GM23338 (cell line): ENCODE measurements around the gene ZZZ3. TPM values are rescaled to one million over a fixed set of nuclear protein-coding genes. Genes with fewer than 3 reads are reported as not detected.

Experiments
- ATAC-seq: fragments of 200-7000 bp; cut with Tn5 transposase; 3 replicates; pipeline ENCODE4 v1.9.1; 2020
- DNase-seq: peaks from one replicate; pipeline ENCODE4 v3.0.0-alpha.2; 2015; ENCODE audit warnings: low spot score
- H2AFZ ChIP-seq: fragments of 200-600 bp; sonication (generic); 2 replicates; pipeline ENCODE4 v1.8.0; 2016; ENCODE audit warnings: antibody characterized with exemption, mild to moderate bottlenecking, moderate library complexity
- H3F3A ChIP-seq: fragments of 200-600 bp; sonication (generic); replicated peaks from 2 replicates; pipeline ENCODE4 v1.8.0; 2017; ENCODE audit warnings: antibody characterized with exemption, mixed run types, low read depth
- H3K27ac ChIP-seq: fragments of 200-600 bp; sonication (generic); 2 replicates; pipeline ENCODE4 v1.6.1; 2016; ENCODE audit warnings: low read depth
- H3K27me3 ChIP-seq: fragments of 200-600 bp; sonication (generic); 2 replicates; pipeline ENCODE4 v1.8.0; 2016; ENCODE audit warnings: mild to moderate bottlenecking, mixed run types, moderate library complexity; ENCODE audit not compliant: insufficient read depth
- H3K36me3 ChIP-seq: fragments of 200-600 bp; sonication (generic); 2 replicates; pipeline ENCODE4 v1.8.0; 2016; ENCODE audit warnings: mild to moderate bottlenecking; ENCODE audit not compliant: insufficient read depth
- H3K4me1 ChIP-seq: fragments of 200-600 bp; sonication (generic); 2 replicates; pipeline ENCODE4 v1.8.0; 2016; ENCODE audit warnings: mild to moderate bottlenecking, moderate library complexity; ENCODE audit not compliant: insufficient read depth
- H3K4me2 ChIP-seq: fragments of 200-600 bp; sonication (generic); 2 replicates; pipeline ENCODE4 v1.7.1; 2017; ENCODE audit warnings: mixed run types
- H3K4me3 ChIP-seq: fragments of 200-600 bp; sonication (generic); 2 replicates; pipeline ENCODE4 v1.6.1; 2016; ENCODE audit warnings: mixed run types
- H3K79me2 ChIP-seq: fragments of 200-600 bp; sonication (generic); replicated peaks from 2 replicates; pipeline ENCODE4 v1.8.0; 2017; ENCODE audit warnings: mild to moderate bottlenecking; ENCODE audit not compliant: insufficient read depth
- H3K9me2 ChIP-seq: fragments of 200-600 bp; sonication (generic); 2 replicates; pipeline ENCODE4 v1.8.0; 2017; ENCODE audit not compliant: insufficient read depth
- H4K20me1 ChIP-seq: fragments of 200-600 bp; sonication (generic); replicated peaks from 2 replicates; pipeline ENCODE4 v1.8.0; 2017; ENCODE audit warnings: mild to moderate bottlenecking; ENCODE audit not compliant: insufficient read depth
- H3K27ac Mint-ChIP-seq: 2 replicates; pipeline ENCODE4 v1.8.0; 2020; ENCODE audit warnings: inconsistent platforms, mild to moderate bottlenecking, moderate library complexity, mixed read lengths
- H3K27me3 Mint-ChIP-seq: 3 replicates; pipeline ENCODE4 v1.8.0; 2022; ENCODE audit warnings: low read depth, mild to moderate bottlenecking, moderate library complexity, mixed read lengths, inconsistent platforms; ENCODE audit not compliant: insufficient read depth, poor library complexity
- H3K36me3 Mint-ChIP-seq: 3 replicates; pipeline ENCODE4 v1.8.0; 2021; ENCODE audit warnings: low read depth, mild to moderate bottlenecking, inconsistent platforms, moderate library complexity, mixed read lengths
- H3K4me1 Mint-ChIP-seq: 3 replicates; pipeline ENCODE4 v1.8.0; 2020; ENCODE audit warnings: mild to moderate bottlenecking, inconsistent platforms, mixed read lengths
- H3K4me3 Mint-ChIP-seq: 3 replicates; pipeline ENCODE4 v1.8.0; 2021; ENCODE audit warnings: moderate library complexity, mild to moderate bottlenecking, inconsistent platforms, mixed read lengths
- H3K9me3 Mint-ChIP-seq: 3 replicates; pipeline ENCODE4 v1.8.0; 2020; ENCODE audit warnings: moderate library complexity, mild to moderate bottlenecking, inconsistent platforms, mixed read lengths
- CREB1 ChIP-seq: fragments of 250-450 bp; sonication (Bioruptor Pico); IDR thresholded peaks from 2 replicates; pipeline ENCODE4 v1.5.0; 2020; ENCODE audit warnings: low read depth, mild to moderate bottlenecking, moderate library complexity
- CTCF ChIP-seq, 2 experiments: fragments of 200-600 bp in 1 of 2; sonication (generic) in 1 of 2; conservative IDR thresholded peaks; 2 replicates each; pipeline versions ENCODE4 v1.5.1 to v1.6.1; 2016 to 2017; ENCODE audit warnings: antibody characterized with exemption in 2 of 2, low read depth in 2 of 2, mild to moderate bottlenecking in 2 of 2, moderate library complexity in 1 of 2
- ETS1 ChIP-seq: IDR thresholded peaks from 2 replicates; pipeline ENCODE4 v1.6.1; 2016; ENCODE audit warnings: antibody characterized with exemption
- EZH2 ChIP-seq: fragments of 200-600 bp; sonication (generic); IDR thresholded peaks from one replicate; pipeline ENCODE4 v1.8.0; 2017; ENCODE audit warnings: antibody characterized with exemption, mild to moderate bottlenecking, low read depth; ENCODE audit not compliant: unreplicated experiment
- EZH2phosphoT487 ChIP-seq: fragments of 200-600 bp; sonication (generic); IDR thresholded peaks from one replicate; pipeline ENCODE4 v1.8.1; 2018; ENCODE audit warnings: antibody characterized with exemption; ENCODE audit not compliant: unreplicated experiment
- JUNB ChIP-seq: IDR thresholded peaks from one replicate; pipeline ENCODE4 v1.6.1; 2016; ENCODE audit warnings: antibody characterized with exemption; ENCODE audit not compliant: unreplicated experiment
- NANOG ChIP-seq: IDR thresholded peaks from 2 replicates; pipeline ENCODE4 v1.6.1; 2016; ENCODE audit warnings: antibody characterized with exemption, borderline replicate concordance
- POLR2AphosphoS5 ChIP-seq: IDR thresholded peaks from 2 replicates; pipeline ENCODE4 v1.6.1; 2016; ENCODE audit warnings: antibody characterized with exemption, low read depth
- STAT1 ChIP-seq: IDR thresholded peaks from one replicate; pipeline ENCODE4 v1.6.1; 2016; ENCODE audit warnings: antibody characterized with exemption; ENCODE audit not compliant: unreplicated experiment
- ZNF114 ChIP-seq: fragments of 250-450 bp; sonication (Bioruptor Pico); IDR thresholded peaks from 2 replicates; pipeline ENCODE4 v1.5.0; 2020; ENCODE audit warnings: mild to moderate bottlenecking, moderate library complexity
- ZNF331 ChIP-seq: fragments of 250-450 bp; sonication (Bioruptor Pico); IDR thresholded peaks from 2 replicates; pipeline ENCODE4 v1.5.0; 2020; ENCODE audit warnings: low read depth, mild to moderate bottlenecking, moderate library complexity
- polyA plus RNA-seq: library from polyadenylated mRNA; unstranded; fragments of >200 nt; fragmentation: Nextera tagmentation; extraction: Ambion mirVana; gene quantifications from 2 replicates; pipeline ENCODE4 v1.2.1, GENCODE V29; 2016
- total RNA-seq: library from RNA; depleted of rRNA; stranded (reverse); fragments of >200 nt; shearing (Covaris generic); gene quantifications from 2 replicates; pipeline ENCODE4 v1.2.3, GENCODE V29; 2014
- TF ChIP-seq, protein P1 (sequence below): fragments of 250-450 bp; sonication (Bioruptor Pico); IDR thresholded peaks from 2 replicates; pipeline ENCODE4 v1.5.0; 2020; ENCODE audit warnings: mild to moderate bottlenecking, moderate library complexity
- TF ChIP-seq, protein P2 (sequence below): IDR thresholded peaks from one replicate; pipeline ENCODE4 v1.6.1; 2018; ENCODE audit warnings: antibody characterized with exemption; ENCODE audit not compliant: unreplicated experiment

The ZZZ3 gene
- total and polyA plus RNA-seq, 2 experiments from 2014 or later, result 33.4 to 107 TPM

- Mint-ChIP-seq H3K27ac (no peak overlapping the region), H3K4me3 (no peak overlapping the region), H3K4me1 (peaks cover 10% of the 10 kb centered on the region), H3K36me3 (peaks cover 13% of the 10 kb centered on the region; the same call in 2 of the 3 replicates), H3K9me3 (no peaks in the 10 kb centered on the region), H3K27me3 (peaks cover 5% of the 10 kb centered on the region)
- H3K4me2 ChIP-seq, result no peak overlapping the region
- no peak for ATAC-seq
- H3F3A ChIP-seq, result peaks cover 16% of the 10 kb centered on the region; the same call in 1 of the 2 replicates
- H3K36me3 ChIP-seq, result no peaks in the 10 kb centered on the region
- TF ChIP-seq JUNB, result no peak
- no peak for TF ChIP-seq CTCF (conservative IDR thresholded peaks at IDR 0.05; ENCODE audit: low read depth in 2 of 2)
- no peak for TF ChIP-seq EZH2
- no peak for TF ChIP-seq ETS1
- TF ChIP-seq ZNF114 (CRISPR knock-in tag), result no peak
- no peak for TF ChIP-seq EZH2phosphoT487
- TF ChIP-seq, protein P1, sequence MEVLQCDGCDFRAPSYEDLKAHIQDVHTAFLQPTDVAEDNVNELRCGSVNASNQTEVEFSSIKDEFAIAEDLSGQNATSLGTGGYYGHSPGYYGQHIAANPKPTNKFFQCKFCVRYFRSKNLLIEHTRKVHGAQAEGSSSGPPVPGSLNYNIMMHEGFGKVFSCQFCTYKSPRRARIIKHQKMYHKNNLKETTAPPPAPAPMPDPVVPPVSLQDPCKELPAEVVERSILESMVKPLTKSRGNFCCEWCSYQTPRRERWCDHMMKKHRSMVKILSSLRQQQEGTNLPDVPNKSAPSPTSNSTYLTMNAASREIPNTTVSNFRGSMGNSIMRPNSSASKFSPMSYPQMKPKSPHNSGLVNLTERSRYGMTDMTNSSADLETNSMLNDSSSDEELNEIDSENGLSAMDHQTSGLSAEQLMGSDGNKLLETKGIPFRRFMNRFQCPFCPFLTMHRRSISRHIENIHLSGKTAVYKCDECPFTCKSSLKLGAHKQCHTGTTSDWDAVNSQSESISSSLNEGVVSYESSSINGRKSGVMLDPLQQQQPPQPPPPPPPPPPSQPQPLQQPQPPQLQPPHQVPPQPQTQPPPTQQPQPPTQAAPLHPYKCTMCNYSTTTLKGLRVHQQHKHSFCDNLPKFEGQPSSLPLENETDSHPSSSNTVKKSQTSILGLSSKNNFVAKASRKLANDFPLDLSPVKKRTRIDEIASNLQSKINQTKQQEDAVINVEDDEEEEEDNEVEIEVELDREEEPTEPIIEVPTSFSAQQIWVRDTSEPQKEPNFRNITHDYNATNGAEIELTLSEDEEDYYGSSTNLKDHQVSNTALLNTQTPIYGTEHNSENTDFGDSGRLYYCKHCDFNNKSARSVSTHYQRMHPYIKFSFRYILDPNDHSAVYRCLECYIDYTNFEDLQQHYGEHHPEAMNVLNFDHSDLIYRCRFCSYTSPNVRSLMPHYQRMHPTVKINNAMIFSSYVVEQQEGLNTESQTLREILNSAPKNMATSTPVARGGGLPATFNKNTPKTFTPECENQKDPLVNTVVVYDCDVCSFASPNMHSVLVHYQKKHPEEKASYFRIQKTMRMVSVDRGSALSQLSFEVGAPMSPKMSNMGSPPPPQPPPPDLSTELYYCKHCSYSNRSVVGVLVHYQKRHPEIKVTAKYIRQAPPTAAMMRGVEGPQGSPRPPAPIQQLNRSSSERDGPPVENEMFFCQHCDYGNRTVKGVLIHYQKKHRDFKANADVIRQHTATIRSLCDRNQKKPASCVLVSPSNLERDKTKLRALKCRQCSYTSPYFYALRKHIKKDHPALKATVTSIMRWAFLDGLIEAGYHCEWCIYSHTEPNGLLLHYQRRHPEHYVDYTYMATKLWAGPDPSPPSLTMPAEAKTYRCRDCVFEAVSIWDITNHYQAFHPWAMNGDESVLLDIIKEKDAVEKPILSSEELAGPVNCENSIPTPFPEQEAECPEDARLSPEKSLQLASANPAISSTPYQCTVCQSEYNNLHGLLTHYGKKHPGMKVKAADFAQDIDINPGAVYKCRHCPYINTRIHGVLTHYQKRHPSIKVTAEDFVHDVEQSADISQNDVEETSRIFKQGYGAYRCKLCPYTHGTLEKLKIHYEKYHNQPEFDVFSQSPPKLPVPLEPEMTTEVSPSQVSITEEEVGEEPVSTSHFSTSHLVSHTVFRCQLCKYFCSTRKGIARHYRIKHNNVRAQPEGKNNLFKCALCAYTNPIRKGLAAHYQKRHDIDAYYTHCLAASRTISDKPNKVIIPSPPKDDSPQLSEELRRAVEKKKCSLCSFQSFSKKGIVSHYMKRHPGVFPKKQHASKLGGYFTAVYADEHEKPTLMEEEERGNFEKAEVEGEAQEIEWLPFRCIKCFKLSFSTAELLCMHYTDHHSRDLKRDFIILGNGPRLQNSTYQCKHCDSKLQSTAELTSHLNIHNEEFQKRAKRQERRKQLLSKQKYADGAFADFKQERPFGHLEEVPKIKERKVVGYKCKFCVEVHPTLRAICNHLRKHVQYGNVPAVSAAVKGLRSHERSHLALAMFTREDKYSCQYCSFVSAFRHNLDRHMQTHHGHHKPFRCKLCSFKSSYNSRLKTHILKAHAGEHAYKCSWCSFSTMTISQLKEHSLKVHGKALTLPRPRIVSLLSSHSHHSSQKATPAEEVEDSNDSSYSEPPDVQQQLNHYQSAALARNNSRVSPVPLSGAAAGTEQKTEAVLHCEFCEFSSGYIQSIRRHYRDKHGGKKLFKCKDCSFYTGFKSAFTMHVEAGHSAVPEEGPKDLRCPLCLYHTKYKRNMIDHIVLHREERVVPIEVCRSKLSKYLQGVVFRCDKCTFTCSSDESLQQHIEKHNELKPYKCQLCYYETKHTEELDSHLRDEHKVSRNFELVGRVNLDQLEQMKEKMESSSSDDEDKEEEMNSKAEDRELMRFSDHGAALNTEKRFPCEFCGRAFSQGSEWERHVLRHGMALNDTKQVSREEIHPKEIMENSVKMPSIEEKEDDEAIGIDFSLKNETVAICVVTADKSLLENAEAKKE (CRISPR knock-in tag), result no peak
- no peak for TF ChIP-seq STAT1
- no peak for TF ChIP-seq CREB1 (CRISPR knock-in tag)
- TF ChIP-seq POLR2AphosphoS5, result no peak
- no peak for TF ChIP-seq NANOG
- TF ChIP-seq ZNF331 (CRISPR knock-in tag), result no peak
- TF ChIP-seq, protein P2, sequence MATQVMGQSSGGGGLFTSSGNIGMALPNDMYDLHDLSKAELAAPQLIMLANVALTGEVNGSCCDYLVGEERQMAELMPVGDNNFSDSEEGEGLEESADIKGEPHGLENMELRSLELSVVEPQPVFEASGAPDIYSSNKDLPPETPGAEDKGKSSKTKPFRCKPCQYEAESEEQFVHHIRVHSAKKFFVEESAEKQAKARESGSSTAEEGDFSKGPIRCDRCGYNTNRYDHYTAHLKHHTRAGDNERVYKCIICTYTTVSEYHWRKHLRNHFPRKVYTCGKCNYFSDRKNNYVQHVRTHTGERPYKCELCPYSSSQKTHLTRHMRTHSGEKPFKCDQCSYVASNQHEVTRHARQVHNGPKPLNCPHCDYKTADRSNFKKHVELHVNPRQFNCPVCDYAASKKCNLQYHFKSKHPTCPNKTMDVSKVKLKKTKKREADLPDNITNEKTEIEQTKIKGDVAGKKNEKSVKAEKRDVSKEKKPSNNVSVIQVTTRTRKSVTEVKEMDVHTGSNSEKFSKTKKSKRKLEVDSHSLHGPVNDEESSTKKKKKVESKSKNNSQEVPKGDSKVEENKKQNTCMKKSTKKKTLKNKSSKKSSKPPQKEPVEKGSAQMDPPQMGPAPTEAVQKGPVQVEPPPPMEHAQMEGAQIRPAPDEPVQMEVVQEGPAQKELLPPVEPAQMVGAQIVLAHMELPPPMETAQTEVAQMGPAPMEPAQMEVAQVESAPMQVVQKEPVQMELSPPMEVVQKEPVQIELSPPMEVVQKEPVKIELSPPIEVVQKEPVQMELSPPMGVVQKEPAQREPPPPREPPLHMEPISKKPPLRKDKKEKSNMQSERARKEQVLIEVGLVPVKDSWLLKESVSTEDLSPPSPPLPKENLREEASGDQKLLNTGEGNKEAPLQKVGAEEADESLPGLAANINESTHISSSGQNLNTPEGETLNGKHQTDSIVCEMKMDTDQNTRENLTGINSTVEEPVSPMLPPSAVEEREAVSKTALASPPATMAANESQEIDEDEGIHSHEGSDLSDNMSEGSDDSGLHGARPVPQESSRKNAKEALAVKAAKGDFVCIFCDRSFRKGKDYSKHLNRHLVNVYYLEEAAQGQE, result no peak
- no peaks in the 10 kb centered on the region for H3K79me2 ChIP-seq
- no peaks in the 10 kb centered on the region for H3K27me3 ChIP-seq
- no peaks in the 10 kb centered on the region; the same call in 1 of the 2 replicates for H3K9me2 ChIP-seq
- no peak overlapping the region for H3K4me3 ChIP-seq
- DNase-seq, result no peak
- peaks cover 6% of the 10 kb centered on the region for H3K4me1 ChIP-seq
- H2AFZ ChIP-seq, result no peak overlapping the region
- H4K20me1 ChIP-seq, result no peaks in the 10 kb centered on the region
- no peak overlapping the region for H3K27ac ChIP-seq
Measured at GRCh38 chr1:77688939-77689338, 6.5 kb upstream of the ZZZ3 start.
